ENCODE measurements around the gene CD22.

- TF ChIP-seq POLR2A (IDR thresholded peaks at IDR 0.05) = no peak
- TF ChIP-seq CTCF (IDR thresholded peaks at IDR 0.05) = no peak
These were observed 35.6 kb upstream of the CD22 start for GRCh38 chr19:35293363-35293739.
